H9 (cell line): ENCODE data around the gene TLL2. TPM values are rescaled to one million over a fixed set of nuclear protein-coding genes. Genes with fewer than 3 reads are reported as not detected.

ENCODE experiments used
- DNase-seq: peaks from one replicate; pipeline ENCODE4 v3.0.0-alpha.2; 2017
- H2AFZ ChIP-seq: one replicate; pipeline ENCODE4 v1.6.1; 2013; ENCODE audit warnings: mild to moderate bottlenecking, low read length, control low read depth, moderate library complexity
- H2AK5ac ChIP-seq: 2 replicates; pipeline ENCODE4 v1.6.1; 2013; ENCODE audit warnings: low read length, control low read depth, mixed read lengths; ENCODE audit not compliant: insufficient read length
- H2BK120ac ChIP-seq: one replicate; pipeline ENCODE4 v1.6.1; 2013; ENCODE audit warnings: low read depth, mild to moderate bottlenecking, low read length, control low read depth, inconsistent platforms; ENCODE audit not compliant: poor library complexity, severe bottlenecking
- H2BK12ac ChIP-seq: 2 replicates; pipeline ENCODE4 v1.6.1; 2013; ENCODE audit warnings: low read length, control low read depth, mixed read lengths, low read depth; ENCODE audit not compliant: insufficient read length
- H2BK15ac ChIP-seq: 2 replicates; pipeline ENCODE4 v1.6.1; 2013; ENCODE audit warnings: low read depth, low read length, control low read depth
- H2BK20ac ChIP-seq: one replicate; pipeline ENCODE4 v1.6.1; 2013; ENCODE audit warnings: low read depth, mild to moderate bottlenecking, low read length, control low read depth, inconsistent platforms; ENCODE audit not compliant: poor library complexity, severe bottlenecking
- H2BK5ac ChIP-seq: 2 replicates; pipeline ENCODE4 v1.6.1; 2013; ENCODE audit warnings: low read length, control low read depth, mixed read lengths; ENCODE audit not compliant: insufficient read length
- H3K14ac ChIP-seq: 2 replicates; pipeline ENCODE4 v1.6.1; 2013; ENCODE audit warnings: low read length, control low read depth; ENCODE audit not compliant: insufficient read depth
- H3K18ac ChIP-seq: 2 replicates; pipeline ENCODE4 v1.6.1; 2013; ENCODE audit warnings: low read depth, mild to moderate bottlenecking, mixed read lengths, low read length, control low read depth; ENCODE audit not compliant: insufficient read length
- H3K23ac ChIP-seq: 2 replicates; pipeline ENCODE4 v1.6.1; 2013; ENCODE audit warnings: low read length, control low read depth, mixed read lengths, low read depth; ENCODE audit not compliant: insufficient read length
- H3K23me2 ChIP-seq: 2 replicates; pipeline ENCODE4 v1.6.1; 2013; ENCODE audit warnings: low read depth, mild to moderate bottlenecking, mixed read lengths, low read length, control low read depth; ENCODE audit not compliant: insufficient read length, poor library complexity, severe bottlenecking
- H3K27ac ChIP-seq: 2 replicates; pipeline ENCODE4 v1.5.1; 2013; ENCODE audit warnings: low read length, control low read depth, mixed read lengths, low read depth; ENCODE audit not compliant: insufficient read length
- H3K27me3 ChIP-seq: 2 replicates; pipeline ENCODE4 v1.6.1; 2013; ENCODE audit warnings: low read length, control low read depth, inconsistent platforms; ENCODE audit not compliant: insufficient read depth
- H3K4ac ChIP-seq: 2 replicates; pipeline ENCODE4 v1.6.1; 2013; ENCODE audit warnings: low read depth, mild to moderate bottlenecking, control low read depth, inconsistent platforms, low read length, moderate library complexity
- H3K4me1 ChIP-seq: 2 replicates; pipeline ENCODE4 v1.6.1; 2013; ENCODE audit warnings: low read length, control low read depth, inconsistent platforms; ENCODE audit not compliant: insufficient read depth
- H3K4me2 ChIP-seq: 2 replicates; pipeline ENCODE4 v1.6.1; 2013; ENCODE audit warnings: low read length, control low read depth, mixed read lengths; ENCODE audit not compliant: insufficient read length, insufficient read depth
- H3K56ac ChIP-seq: 2 replicates; pipeline ENCODE4 v1.6.1; 2013; ENCODE audit warnings: low read depth, mild to moderate bottlenecking, mixed read lengths, low read length, control low read depth; ENCODE audit not compliant: insufficient read length
- H3K79me1 ChIP-seq: 2 replicates; pipeline ENCODE4 v1.6.1; 2013; ENCODE audit warnings: low read depth, mild to moderate bottlenecking, moderate library complexity, low read length, control low read depth, inconsistent platforms; ENCODE audit not compliant: insufficient read depth, poor library complexity, severe bottlenecking
- H3K79me2 ChIP-seq: 2 replicates; pipeline ENCODE4 v1.6.1; 2013; ENCODE audit warnings: low read length, control low read depth, inconsistent platforms; ENCODE audit not compliant: insufficient read depth
- H3K9ac ChIP-seq: 2 replicates; pipeline ENCODE4 v1.6.1; 2013; ENCODE audit warnings: low read length, control low read depth, mixed read lengths; ENCODE audit not compliant: insufficient read length; ENCODE audit errors: extremely low read depth
- H3K9me3 ChIP-seq: one replicate; pipeline ENCODE4 v1.6.1; 2013; ENCODE audit warnings: low read depth, low read length, inconsistent platforms; ENCODE audit not compliant: control insufficient read depth
- H3T11ph ChIP-seq: one replicate; pipeline ENCODE4 v1.6.1; 2013; ENCODE audit warnings: mild to moderate bottlenecking, low read length, control low read depth, inconsistent platforms
- H4K20me1 ChIP-seq: one replicate; pipeline ENCODE4 v1.6.1; 2013; ENCODE audit not compliant: control insufficient read depth, insufficient read length, insufficient read depth
- H4K5ac ChIP-seq: 2 replicates; pipeline ENCODE4 v1.6.1; 2013; ENCODE audit warnings: low read depth, mild to moderate bottlenecking, mixed read lengths, low read length, control low read depth; ENCODE audit not compliant: insufficient read length
- H4K8ac ChIP-seq: replicated peaks from 2 replicates; pipeline ENCODE4 v1.6.1; 2013; ENCODE audit warnings: low read length, control low read depth, mixed read lengths, low read depth; ENCODE audit not compliant: insufficient read length
- H4K91ac ChIP-seq: 2 replicates; pipeline ENCODE4 v1.6.1; 2013; ENCODE audit warnings: low read depth, mild to moderate bottlenecking, moderate library complexity, mixed read lengths, low read length, control low read depth; ENCODE audit not compliant: insufficient read length
- H3K27ac Mint-ChIP-seq, 3 experiments: 2 replicates in 2 of 3; 3 replicates in 1 of 3; pipeline ENCODE4 v1.8.0; 2020 to 2021; ENCODE audit warnings: mixed read lengths in 3 of 3, mild to moderate bottlenecking in 1 of 3, moderate library complexity in 1 of 3
- H3K27me3 Mint-ChIP-seq: 2 replicates; pipeline ENCODE4 v1.8.0; 2021; ENCODE audit warnings: low read depth, mild to moderate bottlenecking, moderate library complexity, mixed read lengths
- H3K36me3 Mint-ChIP-seq, 3 experiments: 2 replicates in 2 of 3; 3 replicates in 1 of 3; pipeline ENCODE4 v1.8.0; 2020 to 2021; ENCODE audit warnings: low read depth in 3 of 3, mixed read lengths in 3 of 3; ENCODE audit not compliant: insufficient read depth in 1 of 3
- H3K4me1 Mint-ChIP-seq, 2 experiments: 2 replicates each; pipeline ENCODE4 v1.8.0; 2020; ENCODE audit warnings: mixed read lengths in 2 of 2
- H3K4me3 Mint-ChIP-seq, 2 experiments: 2 replicates in 1 of 2; 3 replicates in 1 of 2; pipeline ENCODE4 v1.8.0; 2020 to 2021; ENCODE audit warnings: mild to moderate bottlenecking in 2 of 2, mixed read lengths in 2 of 2, moderate library complexity in 1 of 2
- H3K9me3 Mint-ChIP-seq, 2 experiments: 2 replicates in 1 of 2; 3 replicates in 1 of 2; pipeline ENCODE4 v1.8.0; 2020; ENCODE audit warnings: mild to moderate bottlenecking in 2 of 2, mixed read lengths in 2 of 2, moderate library complexity in 1 of 2
- WGBS: extraction: QIAGEN DNeasy Blood & Tissue Kit; methylation state at CpG from one replicate; pipeline ENCODE4 v1.1.7; 2013; ENCODE audit warnings: missing lambda C conversion rate, low lambda C conversion rate, mixed read lengths; ENCODE audit not compliant: insufficient read length; ENCODE audit errors: extremely low coverage; 5-methylcytosine and 5-hydroxymethylcytosine counted together
- total RNA-seq: library from RNA; stranded (reverse); gene quantifications from 2 replicates; pipeline ENCODE4 v1.2.1, GENCODE V29; 2021
- TF ChIP-seq, protein P1 (sequence below): fragments of 200-600 bp; sonication (generic); conservative IDR thresholded peaks from 3 replicates; pipeline ENCODE4 v1.8.0; 2021; ENCODE audit warnings: antibody characterized with exemption, mild to moderate bottlenecking

The TLL2 gene
- total RNA-seq, 1 experiment from 2014 or later: 1.4 TPM

- H3K4me1 ChIP-seq: peaks cover 15% of the 10 kb centered on the region; the same call in 1 of the 2 replicates
Measured at GRCh38 chr10:96448021-96448457, 65.7 kb downstream of the TLL2 start.

More at GRCh38 chr10:96448021-96448457, 65.7 kb downstream of the TLL2 start:
- H2BK5ac ChIP-seq: no peak overlapping the region
- H3K56ac ChIP-seq: no peak overlapping the region
- H3K4me3 Mint-ChIP-seq: no peak overlapping the region
- no peaks in the 10 kb centered on the region; a peak in 1 of 5 replicates for H3K9me3 Mint-ChIP-seq
- peaks cover 62 to 65% of the 10 kb centered on the region in 2 experiments for H3K4me1 Mint-ChIP-seq
- no peak overlapping the region for H3K27ac ChIP-seq
- H3K14ac ChIP-seq: peak overlapping the region; percentile 78
- H3K27me3 Mint-ChIP-seq: peaks cover 5% of the 10 kb centered on the region; the same call in 1 of the 2 replicates
- no peak overlapping the region for H3K23ac ChIP-seq
- H2AK5ac ChIP-seq: no peak overlapping the region
- H2BK120ac ChIP-seq: no peak overlapping the region
- no peaks in the 10 kb centered on the region for H3K79me2 ChIP-seq
- H3K4ac ChIP-seq: no peak overlapping the region
- H3K9ac ChIP-seq: no peak overlapping the region
- H3K27ac Mint-ChIP-seq: 0 out of 7 replicates have a peak overlapping the region, but pooled peaks of 1 of the 3 experiments have one; percentile 24
- no peaks in the 10 kb centered on the region for H3K27me3 ChIP-seq
- no CpG with 5 or more reads among the region's 15 CpGs for WGBS
- no peak overlapping the region for H4K91ac ChIP-seq
- no peak overlapping the region for H3T11ph ChIP-seq
- H2BK12ac ChIP-seq: no peak overlapping the region
- H3K79me1 ChIP-seq: no peaks in the 10 kb centered on the region
- H3K36me3 Mint-ChIP-seq: peaks cover 0 to 2% (median 0%) of the 10 kb centered on the region in 3 experiments; a peak in 2 of 7 replicates
- H2AFZ ChIP-seq: no peak overlapping the region
- no peak overlapping the region for H2BK15ac ChIP-seq
- H4K5ac ChIP-seq: no peak overlapping the region
- H4K8ac ChIP-seq: no peak overlapping the region
- no peaks in the 10 kb centered on the region for H4K20me1 ChIP-seq
- DNase-seq: no peak
- no peak overlapping the region for H3K4me2 ChIP-seq
- H3K23me2 ChIP-seq: no peaks in the 10 kb centered on the region
- TF ChIP-seq, protein P1, sequence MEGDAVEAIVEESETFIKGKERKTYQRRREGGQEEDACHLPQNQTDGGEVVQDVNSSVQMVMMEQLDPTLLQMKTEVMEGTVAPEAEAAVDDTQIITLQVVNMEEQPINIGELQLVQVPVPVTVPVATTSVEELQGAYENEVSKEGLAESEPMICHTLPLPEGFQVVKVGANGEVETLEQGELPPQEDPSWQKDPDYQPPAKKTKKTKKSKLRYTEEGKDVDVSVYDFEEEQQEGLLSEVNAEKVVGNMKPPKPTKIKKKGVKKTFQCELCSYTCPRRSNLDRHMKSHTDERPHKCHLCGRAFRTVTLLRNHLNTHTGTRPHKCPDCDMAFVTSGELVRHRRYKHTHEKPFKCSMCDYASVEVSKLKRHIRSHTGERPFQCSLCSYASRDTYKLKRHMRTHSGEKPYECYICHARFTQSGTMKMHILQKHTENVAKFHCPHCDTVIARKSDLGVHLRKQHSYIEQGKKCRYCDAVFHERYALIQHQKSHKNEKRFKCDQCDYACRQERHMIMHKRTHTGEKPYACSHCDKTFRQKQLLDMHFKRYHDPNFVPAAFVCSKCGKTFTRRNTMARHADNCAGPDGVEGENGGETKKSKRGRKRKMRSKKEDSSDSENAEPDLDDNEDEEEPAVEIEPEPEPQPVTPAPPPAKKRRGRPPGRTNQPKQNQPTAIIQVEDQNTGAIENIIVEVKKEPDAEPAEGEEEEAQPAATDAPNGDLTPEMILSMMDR: no peak
- H3K18ac ChIP-seq: peak overlapping the region; percentile 32
- no peak overlapping the region for H2BK20ac ChIP-seq
- no peaks in the 10 kb centered on the region for H3K9me3 ChIP-seq
